NB4 (cell line): ENCODE results near the gene INTS1.

Source experiments
- CTCF ChIP-seq: IDR thresholded peaks from one replicate; pipeline ENCODE4 v1.5.1; 2012; ENCODE audit warnings: low read depth, low read length
- POLR2A ChIP-seq: IDR thresholded peaks from 2 replicates; pipeline ENCODE4 v1.6.1; 2011; ENCODE audit warnings: mild to moderate bottlenecking; ENCODE audit not compliant: insufficient read length; ENCODE audit errors: extremely low read depth

- no peak for TF ChIP-seq POLR2A
- no peak for TF ChIP-seq CTCF
Observed at GRCh38 chr7:1433128-1433920, 70.9 kb downstream of the INTS1 start.
